GDM1 (cell line): ENCODE results near the gene GABRG3.
A peak's percentile ranks its signal among the peaks of the same experiment; 100 is the strongest.

Experiments used
- DNase-seq: peaks from one replicate; lab custom pipeline; 2025; lab: John Stamatoyannopoulos, UW

GABRG3 gene

GRCh38 chr15:26970712-26971210 lies at the start of gene GABRG3:
GABRG3 (plus strand) TSS chr15:26971181.
- DNase-seq: no peak

DNA sequence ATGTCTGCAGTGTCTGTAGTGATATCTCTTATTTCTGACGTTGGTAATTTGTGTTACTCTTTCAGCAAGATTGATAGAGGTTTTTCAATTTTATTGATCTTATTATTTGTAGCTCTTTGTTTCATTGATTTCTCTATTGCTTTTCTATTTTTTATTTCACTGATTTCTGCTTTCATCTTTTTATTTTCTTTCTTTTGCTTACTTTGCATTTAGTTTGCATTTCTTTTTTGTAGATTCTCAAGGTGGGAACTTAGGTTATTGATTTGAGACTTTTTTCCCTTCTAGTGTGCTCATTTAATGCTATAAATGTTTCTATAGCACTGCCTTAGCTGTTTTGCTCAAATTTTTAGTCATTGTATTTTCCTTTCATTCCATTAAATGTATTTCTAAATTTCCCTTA lies 49.5 kb upstream of the GABRG3 start:
- no peak for DNase-seq

- DNase-seq: no peak
Observed at GRCh38 chr15:26926081-26926480, 44.9 kb upstream of the GABRG3 start.

DNA sequence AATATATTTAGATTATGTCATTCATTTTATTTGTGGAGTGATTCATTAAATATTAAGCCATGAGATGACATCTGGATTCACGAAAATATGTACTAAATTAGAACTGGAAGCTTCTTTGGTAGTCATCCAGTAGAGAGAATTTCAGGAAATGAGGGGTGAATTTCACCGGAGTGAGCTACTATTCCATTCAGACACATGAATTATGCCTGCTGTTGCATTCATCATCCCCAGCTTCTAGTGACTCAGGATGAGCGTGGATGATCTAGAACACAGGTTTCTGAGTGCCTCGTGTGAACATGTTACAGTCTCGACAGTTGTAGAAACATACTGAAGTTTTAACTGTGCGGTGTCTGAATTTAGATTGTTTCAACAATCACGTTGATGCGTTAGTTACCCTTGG lies 42.9 kb upstream of the GABRG3 start:
- no peak for DNase-seq

GRCh38 chr15:26929588-26929987 lies 41.4 kb upstream of the GABRG3 start:
- DNase-seq: no peak

DNA sequence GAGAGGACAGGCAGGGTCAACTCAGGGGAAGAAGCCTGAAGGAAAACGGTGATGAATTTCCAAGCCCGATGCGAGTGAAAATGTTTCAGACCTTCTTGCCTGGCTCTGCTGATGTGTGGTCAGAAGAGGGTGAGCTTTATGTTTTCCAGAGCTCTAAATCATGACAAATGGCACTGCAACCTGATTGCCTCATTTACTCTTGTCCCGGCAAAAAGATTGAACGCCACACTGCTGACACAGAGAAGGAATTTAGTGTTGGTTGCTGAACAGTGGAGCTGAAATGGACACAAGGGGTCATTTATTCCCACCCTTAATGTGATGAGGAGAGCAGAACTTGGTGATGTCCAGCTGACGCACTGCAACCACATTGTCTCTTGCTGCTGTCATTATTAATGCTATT lies 36.1 kb upstream of the GABRG3 start:
- DNase-seq: no peak

DNA sequence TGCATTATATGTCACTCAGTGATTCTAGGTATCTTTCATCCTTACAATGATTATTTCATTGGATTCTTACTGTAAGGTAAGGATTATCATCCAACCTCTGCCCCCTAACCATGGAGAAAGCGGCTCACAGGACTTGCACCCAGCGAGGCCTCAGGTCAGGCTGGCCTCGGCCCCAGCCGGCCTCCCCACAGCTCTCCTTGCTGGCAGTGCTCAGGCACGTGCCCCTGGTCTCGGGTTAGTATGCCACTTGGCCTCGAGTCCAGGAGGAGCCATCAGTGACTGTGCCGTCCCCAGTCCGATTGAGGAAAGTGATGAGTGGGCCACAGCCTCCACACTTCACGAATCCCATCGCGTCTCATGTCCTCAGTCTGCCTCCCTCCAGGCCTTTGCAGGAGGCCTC lies 35.7 kb upstream of the GABRG3 start:
- DNase-seq: no peak

- DNase-seq: no peak
Observed at GRCh38 chr15:26936502-26936901, 34.5 kb upstream of the GABRG3 start.

DNA sequence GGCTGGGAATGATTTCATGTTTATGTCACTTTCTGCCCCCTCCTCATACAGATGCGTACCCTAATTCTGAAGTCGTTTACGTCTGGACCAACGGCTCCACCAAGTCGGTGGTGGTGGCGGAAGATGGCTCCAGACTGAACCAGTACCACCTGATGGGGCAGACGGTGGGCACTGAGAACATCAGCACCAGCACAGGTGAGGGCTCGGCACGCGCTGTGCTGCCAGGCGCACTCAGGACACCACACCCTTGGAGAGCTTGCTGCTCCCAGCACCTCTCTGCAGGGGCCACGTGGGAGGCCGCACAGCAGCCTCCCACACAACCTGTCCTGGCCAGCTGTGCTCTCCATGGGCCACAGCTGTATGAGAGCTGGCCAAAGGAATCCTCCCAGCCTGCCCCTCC lies 33.8 kb upstream of the GABRG3 start:
- DNase-seq: no peak

- no peak for DNase-seq
Observed at GRCh38 chr15:26939398-26939797, 31.6 kb upstream of the GABRG3 start.

DNA sequence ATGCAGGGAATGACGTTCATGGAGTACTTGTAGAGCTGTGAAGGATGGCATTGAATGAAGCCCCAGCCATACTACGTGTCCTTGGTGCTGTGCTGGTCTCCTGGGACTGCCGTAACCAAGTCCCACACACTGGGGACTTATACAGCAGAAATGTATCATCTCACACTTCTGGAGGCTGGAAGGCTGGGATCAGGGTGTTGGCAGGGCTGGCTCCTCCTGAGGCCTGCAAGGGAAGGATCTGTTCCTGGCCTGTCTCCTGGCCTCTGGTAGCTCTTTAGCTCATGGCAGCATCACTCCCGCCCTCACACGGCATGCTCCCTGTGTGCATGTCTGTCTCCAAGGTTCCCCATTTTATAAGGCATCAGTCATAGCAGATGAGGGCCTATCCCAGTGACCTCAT lies 29.5 kb upstream of the GABRG3 start:
- no peak for DNase-seq

- DNase-seq: no peak
Observed at GRCh38 chr15:26943866-26944265, 27.1 kb upstream of the GABRG3 start.

GRCh38 chr15:26945046-26945445 lies 25.9 kb upstream of the GABRG3 start:
- no peak for DNase-seq

DNA sequence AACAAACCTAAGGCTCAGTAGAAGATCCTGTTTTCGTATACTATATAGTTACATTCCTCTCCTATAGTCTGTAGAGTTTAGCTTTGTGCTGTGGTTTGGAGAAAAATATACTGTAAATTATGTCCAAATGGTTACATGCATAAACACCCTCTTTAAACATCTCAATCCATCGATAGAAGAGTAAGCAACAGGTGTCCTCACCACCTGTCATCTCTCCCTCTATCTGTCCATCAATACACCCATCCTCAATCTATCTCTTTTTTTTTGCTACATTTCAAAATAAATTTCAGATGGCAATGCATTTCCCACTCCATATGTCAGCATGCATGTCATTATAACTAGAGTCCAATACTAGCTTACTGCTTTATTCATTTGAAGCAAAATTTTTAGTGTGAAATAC lies 21.0 kb upstream of the GABRG3 start:
- no peak for DNase-seq

- DNase-seq: no peak
Observed at GRCh38 chr15:26954403-26954802, 16.6 kb upstream of the GABRG3 start.

DNA sequence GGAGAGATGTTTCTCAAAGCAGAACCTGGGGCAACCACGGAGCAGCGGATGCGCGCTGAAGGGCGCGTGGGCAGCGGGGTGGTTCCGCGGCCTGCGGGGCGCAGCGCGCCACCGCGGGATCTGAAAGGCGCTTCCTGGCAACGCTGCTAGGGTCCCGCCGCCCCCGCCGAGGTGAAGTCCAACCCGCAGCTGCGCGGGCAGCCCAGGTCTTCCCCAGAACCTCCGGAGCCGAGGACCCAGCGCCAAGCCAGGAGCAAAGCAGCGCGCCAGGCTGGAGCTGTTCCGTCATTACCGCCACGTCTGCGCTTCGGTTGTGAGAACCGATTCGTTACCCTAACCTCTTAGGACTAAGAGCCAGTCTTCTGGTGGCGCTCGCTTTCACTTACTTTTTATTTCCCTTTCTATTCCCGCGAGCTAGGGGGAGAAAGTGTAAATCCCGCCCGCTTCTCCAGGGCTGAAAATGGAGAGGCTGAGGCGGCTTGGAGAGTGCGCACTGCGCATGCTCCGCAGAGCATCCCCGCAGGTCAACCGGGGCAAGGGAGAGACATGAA lies 3.2 kb upstream of the GABRG3 start:
- no peak for DNase-seq

DNA sequence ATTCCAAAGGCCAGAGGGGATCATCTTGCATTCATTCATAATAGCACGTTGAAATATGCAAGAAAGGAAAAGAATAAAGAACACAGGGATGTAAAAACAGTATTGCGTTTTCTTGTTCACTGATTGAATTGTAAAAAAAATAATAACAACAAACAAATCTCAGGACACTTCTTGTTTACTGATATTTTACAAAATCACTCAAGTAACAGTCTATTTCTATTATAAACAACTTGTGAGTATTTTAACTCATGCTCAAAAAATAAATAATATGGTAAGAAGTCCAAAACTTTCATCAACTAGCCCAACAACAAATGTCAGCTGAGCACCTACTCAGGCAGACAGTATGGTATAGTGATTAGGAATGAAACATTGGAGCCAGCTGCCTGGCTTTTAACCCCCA lies 2.2 kb upstream of the GABRG3 start:
- no peak for DNase-seq

- DNase-seq: no peak
Observed at GRCh38 chr15:26971271-26972018, 464 bp downstream of the GABRG3 start.

DNA sequence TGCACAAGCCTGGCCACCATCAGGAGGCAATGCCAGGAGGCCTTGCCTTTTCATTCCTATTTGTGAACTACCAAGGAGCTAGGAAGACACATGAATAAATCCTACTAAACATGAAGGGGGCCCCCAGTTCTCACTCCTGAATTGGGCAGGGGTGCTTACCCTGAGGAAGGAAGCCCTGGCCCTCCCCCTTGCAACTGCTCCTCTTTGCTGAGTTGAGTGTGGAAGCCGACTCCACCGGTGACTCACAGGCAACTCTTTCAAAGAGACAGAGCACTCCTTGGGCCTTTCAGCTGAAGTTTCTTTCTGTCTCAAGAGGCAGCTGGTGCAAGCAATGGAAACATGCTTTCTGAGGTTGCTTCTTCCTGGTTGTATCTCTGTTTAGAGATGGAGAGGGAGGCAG lies 1.7 kb downstream of the GABRG3 start:
- no peak for DNase-seq

DNA sequence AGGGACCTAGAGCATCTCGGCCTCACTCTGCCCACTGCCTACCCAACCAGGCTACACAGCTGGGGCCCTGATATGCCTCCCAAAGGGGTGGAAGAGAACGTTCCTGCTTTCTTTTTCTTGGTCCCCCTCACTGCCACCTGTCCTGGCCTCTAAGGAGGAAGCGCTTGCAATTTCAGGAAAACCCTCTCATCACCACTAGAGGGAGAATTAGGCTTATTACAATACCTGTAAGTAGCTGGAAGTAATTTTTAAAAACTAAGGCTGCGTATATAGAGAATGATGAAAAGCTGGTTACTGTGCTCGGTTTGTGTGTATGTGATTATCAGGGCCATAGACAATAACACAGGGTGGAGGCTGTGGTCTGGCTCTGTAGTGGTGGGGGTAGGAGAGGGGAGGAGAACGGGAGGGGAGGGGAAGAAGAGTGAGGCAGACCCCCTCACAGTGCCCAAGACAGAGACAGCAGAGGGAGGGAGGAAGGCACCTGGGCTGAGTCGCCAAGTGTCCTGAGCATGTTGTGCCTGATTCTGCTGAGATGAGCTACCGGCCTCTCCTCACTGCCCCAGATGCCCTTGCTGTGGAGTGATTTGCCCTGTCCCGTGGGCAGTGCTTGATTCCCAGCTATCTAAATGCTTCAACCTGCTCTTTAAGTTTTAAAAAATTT lies 3.3 kb downstream of the GABRG3 start:
- DNase-seq: no peak

GRCh38 chr15:26981492-26981891 lies 10.5 kb downstream of the GABRG3 start:
- peak; percentile 19 for DNase-seq

DNA sequence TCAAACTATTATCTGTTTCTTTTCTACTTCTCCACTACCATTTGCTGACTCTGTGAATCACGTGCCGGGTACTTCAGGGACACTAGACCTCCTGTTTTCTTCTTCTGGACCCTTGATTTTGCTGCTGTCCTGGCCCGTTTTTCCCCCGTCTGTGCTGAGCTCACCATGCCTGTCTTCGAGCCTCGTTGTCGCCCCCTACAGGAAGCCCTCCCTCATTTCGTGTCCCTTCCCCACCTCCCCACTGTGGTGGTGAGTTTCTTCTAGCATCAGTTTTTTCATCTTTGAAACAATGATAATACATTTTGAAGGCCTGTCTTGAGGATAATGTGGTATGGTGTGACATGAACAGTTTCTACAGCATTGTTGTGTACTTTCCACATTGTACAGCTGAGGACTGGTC lies 12.8 kb downstream of the GABRG3 start:
- no peak for DNase-seq

GRCh38 chr15:26985050-26985449 lies 14.1 kb downstream of the GABRG3 start:
- no peak for DNase-seq
